Limb (tissue), 2 donors: ENCODE results near the gene LRIT1.
"Not testable (repeated sequence)": the region's sequence is repeated elsewhere in the genome, so short reads cannot be mapped to it uniquely, and the experiment has no call there.

Experiments used
- DNase-seq, 2 donors: peaks; one replicate each; pipeline ENCODE4 v3.0.0-alpha.2; 2016; ENCODE audit errors: extremely low spot score in 2 of 2

LRIT1 gene

GRCh38 chr10:84241185-84241790, at the start of gene LRIT1:
Gene LRIT1, minus strand, starts transcription at chr10:84241546. Its CDS starts 107 bp downstream, at chr10:84241439.
- no peak for DNase-seq

GRCh38 chr10:84290235-84290634, 48.9 kb upstream of the LRIT1 start:
- no peak for DNase-seq

GRCh38 chr10:84289521-84290200, 48.3 kb upstream of the LRIT1 start:
- DNase-seq = no peak

- DNase-seq = no peak
Measured at GRCh38 chr10:84288151-84288550, 46.8 kb upstream of the LRIT1 start.

GRCh38 chr10:84286695-84287094, 45.3 kb upstream of the LRIT1 start:
- DNase-seq = no peak

- DNase-seq = not testable (repeated sequence)
Measured at GRCh38 chr10:84279876-84280475, 38.6 kb upstream of the LRIT1 start.

- DNase-seq = no peak
Measured at GRCh38 chr10:84270708-84271107, 29.4 kb upstream of the LRIT1 start.

GRCh38 chr10:84269773-84270172, 28.4 kb upstream of the LRIT1 start:
- no peak for DNase-seq

- no peak for DNase-seq
Measured at GRCh38 chr10:84269162-84269561, 27.8 kb upstream of the LRIT1 start.

- no peak for DNase-seq
Measured at GRCh38 chr10:84267503-84268126, 26.3 kb upstream of the LRIT1 start.

GRCh38 chr10:84265418-84265817, 24.1 kb upstream of the LRIT1 start:
- peak in 1 of 2 donors; percentile 36 for DNase-seq

GRCh38 chr10:84264611-84265141, 23.3 kb upstream of the LRIT1 start:
- peak; percentile 56 to 81 for DNase-seq

GRCh38 chr10:84263716-84264115, 22.4 kb upstream of the LRIT1 start:
- no peak for DNase-seq

- no peak for DNase-seq
Measured at GRCh38 chr10:84262190-84262956, 21.0 kb upstream of the LRIT1 start.

GRCh38 chr10:84261236-84261915, 20.0 kb upstream of the LRIT1 start:
- DNase-seq = no peak

GRCh38 chr10:84258034-84258695, 16.8 kb upstream of the LRIT1 start:
- DNase-seq = no peak

- no peak for DNase-seq
Measured at GRCh38 chr10:84257343-84258020, 16.1 kb upstream of the LRIT1 start.

- peak; percentile 37 to 74 for DNase-seq
Measured at GRCh38 chr10:84256510-84257342, 15.4 kb upstream of the LRIT1 start.
